B cell (primary cell): ENCODE results near the gene ATF7IP2. TPM values are rescaled to one million over a fixed set of nuclear protein-coding genes. Genes with fewer than 3 reads are reported as not detected.
"Not testable (repeated sequence)": the region's sequence is repeated elsewhere in the genome, so short reads cannot be mapped to it uniquely, and the experiment has no call there.

Experiments used
- ATAC-seq: fragments of 200-7000 bp; cut with Tn5 transposase; one replicate; pipeline ENCODE4 v1.10.0; 2021; ENCODE audit warnings: low read depth, mild to moderate bottlenecking, moderate number of reproducible peaks, moderate library complexity
- CTCF ChIA-PET: fragments of 350-600 bp; sonication (Branson Sonifier 250); formaldehyde crosslinking; loops from one replicate; lab custom pipeline; 2021; ENCODE audit warnings: antibody characterized with exemption, inconsistent platforms; lab: Charles Lee
- POLR2A ChIA-PET: fragments of 350-600 bp; sonication (Branson Sonifier 250); formaldehyde crosslinking; loops from one replicate; lab custom pipeline; 2021; ENCODE audit warnings: antibody characterized with exemption; lab: Charles Lee
- DNase-seq: peaks from one replicate; pipeline ENCODE4 v3.0.0; 2013
- H2AFZ ChIP-seq: 2 replicates; pipeline ENCODE4 v1.6.1; 2012; ENCODE audit warnings: mild to moderate bottlenecking, low read depth, low read length; ENCODE audit not compliant: insufficient read depth, poor library complexity, severe bottlenecking
- H3K27ac ChIP-seq, 2 donors: 1 replicate in 1 of 2; 2 replicates in 1 of 2; pipeline ENCODE4 v1.5.1; 2012 to 2013; ENCODE audit warnings: low read length in 2 of 2, mild to moderate bottlenecking in 2 of 2, moderate library complexity in 1 of 2
- H3K27me3 ChIP-seq, 4 experiments: fragments of 200-600 bp in 1 of 4; sonication (generic) in 1 of 4; replicated peaks in 1 of 4; 1 replicate in 2 of 4; 2 replicates in 2 of 4; pipeline versions ENCODE4 v1.6.1 to v1.7.0; 2013 to 2016; ENCODE audit warnings: low read length in 3 of 4, mild to moderate bottlenecking in 2 of 4, mixed read lengths in 1 of 4, moderate library complexity in 1 of 4; ENCODE audit not compliant: insufficient read depth in 4 of 4, control insufficient read depth in 3 of 4; ENCODE audit errors: control extremely low read depth in 1 of 4
- H3K36me3 ChIP-seq, 2 experiments: replicated peaks in 1 of 2; 1 replicate in 1 of 2; 2 replicates in 1 of 2; pipeline versions ENCODE4 v1.6.1 to v1.7.1; 2013; ENCODE audit warnings: low read length in 1 of 2; ENCODE audit not compliant: insufficient read depth in 2 of 2, control insufficient read depth in 1 of 2; ENCODE audit errors: control extremely low read depth in 1 of 2, extremely low read depth in 1 of 2
- H3K4me1 ChIP-seq, 2 donors: fragments of 200-600 bp in 1 of 2; sonication (generic) in 1 of 2; 1 replicate in 1 of 2; 2 replicates in 1 of 2; pipeline versions ENCODE4 v1.5.1 to v1.6.1; 2013 to 2017; ENCODE audit warnings: low read length in 2 of 2; ENCODE audit not compliant: control insufficient read depth in 2 of 2, insufficient read depth in 2 of 2
- H3K4me2 ChIP-seq: replicated peaks from 2 replicates; pipeline ENCODE3; 2012; ENCODE audit warnings: mild to moderate bottlenecking, low read depth, low read length; ENCODE audit not compliant: poor library complexity, severe bottlenecking
- H3K4me3 ChIP-seq, 5 experiments: fragments of 200-600 bp in 1 of 5; sonication (generic) in 1 of 5; 1 replicate in 3 of 5; 2 replicates in 2 of 5; pipeline versions ENCODE4 v1.5.1 to v1.7.0; 2011 to 2016; ENCODE audit warnings: low read length in 4 of 5, mild to moderate bottlenecking in 4 of 5, low read depth in 2 of 5, control low read depth in 1 of 5, moderate library complexity in 1 of 5; ENCODE audit not compliant: insufficient read depth in 1 of 5; ENCODE audit errors: control extremely low read depth in 1 of 5, extremely low read depth in 1 of 5
- H3K79me2 ChIP-seq: fragments of 200-600 bp; sonication (generic); one replicate; pipeline ENCODE4 v1.6.0; 2016; ENCODE audit warnings: low read length; ENCODE audit not compliant: control insufficient read depth, insufficient read depth
- H3K9ac ChIP-seq: fragments of 200-600 bp; sonication (generic); 2 replicates; pipeline ENCODE4 v1.6.1; 2017; ENCODE audit warnings: mild to moderate bottlenecking, low read length, moderate library complexity
- H3K9me3 ChIP-seq, 3 donors: one replicate each; pipeline versions ENCODE4 v1.6.1 to v1.7.1; 2013; ENCODE audit warnings: low read length in 2 of 3; ENCODE audit not compliant: control insufficient read depth in 2 of 3, insufficient read depth in 1 of 3; ENCODE audit errors: control extremely low read depth in 1 of 3
- H4K20me1 ChIP-seq: 2 replicates; pipeline ENCODE4 v1.6.0; 2012; ENCODE audit warnings: mild to moderate bottlenecking, low read length; ENCODE audit not compliant: insufficient read depth, control insufficient read depth, poor library complexity, severe bottlenecking
- H3K27ac Mint-ChIP-seq: one replicate; pipeline ENCODE4 v1.8.0; 2021; ENCODE audit warnings: mixed read lengths
- H3K27me3 Mint-ChIP-seq: one replicate; pipeline ENCODE4 v1.8.0; 2021; ENCODE audit warnings: mixed read lengths
- H3K4me1 Mint-ChIP-seq: one replicate; pipeline ENCODE4 v1.8.0; 2021; ENCODE audit warnings: mixed read lengths
- H3K4me3 Mint-ChIP-seq: one replicate; pipeline ENCODE4 v1.8.0; 2021; ENCODE audit warnings: mixed read lengths
- H3K9me3 Mint-ChIP-seq: one replicate; pipeline ENCODE4 v1.8.0; 2022; ENCODE audit warnings: mixed read lengths; ENCODE audit not compliant: insufficient read depth
- EZH2 ChIP-seq: IDR thresholded peaks from 2 replicates; pipeline ENCODE4 v1.6.1; 2012; ENCODE audit warnings: borderline replicate concordance, low read depth, mild to moderate bottlenecking, moderate library complexity, low read length; ENCODE audit not compliant: insufficient read depth, poor library complexity, severe bottlenecking
- WGBS: methylation state at CpG from one replicate; pipeline ENCODE4 v1.1.5; 2013; ENCODE audit warnings: missing lambda C conversion rate; ENCODE audit not compliant: insufficient coverage; 5-methylcytosine and 5-hydroxymethylcytosine counted together
- intact Hi-C: fragments of 100-400 bp; cut with micrococcal nuclease; formaldehyde crosslinking; loops from one replicate; pipeline ENCODE4 v1.10.0; 2022
- polyA plus RNA-seq: library from polyadenylated mRNA; depleted of rRNA; stranded (reverse); fragments of >200 nt; gene quantifications from 2 replicates; pipeline ENCODE4 v1.2.3, GENCODE V29; 2012
- total RNA-seq, 2 donors: library from RNA; stranded (reverse); fragments of 120-200 nt in 1 of 2; gene quantifications; 1 replicate in 1 of 2; 2 replicates in 1 of 2; pipeline versions ENCODE4 v1.2.3 to v1.2.4, GENCODE V29; 2013 to 2022
- TF ChIP-seq, protein P1 (sequence below): fragments of 200-600 bp; IDR thresholded peaks from one replicate; pipeline ENCODE4 v1.8.0; 2022; ENCODE audit warnings: antibody characterized with exemption, mild to moderate bottlenecking

ATF7IP2 gene
- total and polyA plus RNA-seq, 2 donors (not counting 1 experiment from before 2014, with no cell fraction given), result 67.5 to 105 TPM

DNA sequence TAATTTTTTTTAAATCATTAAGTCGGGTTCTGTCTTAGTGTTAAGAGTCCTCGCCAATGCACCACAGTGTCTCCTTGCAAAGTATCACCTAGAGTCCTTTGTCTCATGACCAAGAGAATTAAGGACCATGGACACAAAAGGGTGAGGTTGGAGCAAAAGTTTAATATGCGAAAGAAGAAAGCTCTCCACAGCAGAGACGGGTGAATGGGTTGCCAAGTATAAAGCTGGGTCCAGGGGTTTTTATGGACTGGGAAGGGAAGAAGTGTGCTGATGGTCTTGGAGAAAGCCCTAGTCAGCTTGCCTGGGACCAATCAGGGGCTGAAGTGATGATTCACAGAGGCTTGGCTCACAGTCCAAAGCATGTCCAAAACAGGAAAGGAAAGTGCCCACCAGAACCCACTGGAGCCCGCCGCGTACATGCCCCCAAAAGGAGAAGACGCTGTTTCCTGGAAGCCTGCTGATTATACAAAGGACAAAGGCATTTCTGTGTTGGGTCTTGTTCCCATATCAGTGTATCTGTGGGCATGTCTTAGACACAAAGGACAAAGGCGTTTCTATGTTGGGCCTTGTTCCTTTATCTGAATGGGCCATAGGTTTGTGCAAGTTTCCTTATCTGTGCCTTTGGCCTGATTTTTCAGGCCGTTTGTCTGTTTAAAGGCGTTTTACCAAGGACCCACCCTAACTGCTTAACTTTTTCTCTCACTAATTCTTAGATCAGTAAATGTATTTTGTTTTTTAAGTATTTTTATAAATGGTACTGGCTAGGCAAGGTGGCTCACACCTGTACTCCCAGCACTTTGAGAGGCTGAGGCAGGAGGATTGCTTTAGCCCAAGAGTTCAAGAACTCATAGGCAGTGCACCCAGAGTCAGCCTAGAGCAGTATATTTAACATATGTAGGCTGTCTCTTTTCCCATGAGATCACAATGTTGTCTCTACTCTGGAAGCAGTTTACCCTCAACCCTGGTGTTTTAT, 28.7 kb upstream of the ATF7IP2 start:
- Mint-ChIP-seq H3K4me3 (no peak overlapping the region), H3K9me3 (peaks cover 5% of the 10 kb centered on the region), H3K27me3 (no peaks in the 10 kb centered on the region), H3K4me1 (peaks cover 4% of the 10 kb centered on the region), H3K27ac (no peak overlapping the region)
- Histone ChIP-seq H3K27ac (no peak overlapping the region), H3K36me3 (no peaks in the 10 kb centered on the region), H3K4me1 (peaks cover 5 to 6% of the 10 kb centered on the region in 2 donors), H3K4me2 (no peak overlapping the region), H2AFZ (no peak overlapping the region), H3K27me3 (no peaks in the 10 kb centered on the region), H3K9me3 (peaks cover 0 to 22% (median 1%) of the 10 kb centered on the region in 3 donors), H3K9ac (no peak overlapping the region), H3K79me2 (no peaks in the 10 kb centered on the region), H3K4me3 (no peak overlapping the region), H4K20me1 (no peaks in the 10 kb centered on the region)
- DNase-seq (no peak), ATAC-seq (no peak)
- ChIA-PET POLR2A (no interaction called here), CTCF (no interaction called here)
- WGBS, result 95% methylated on average over 7 of the region's 11 CpGs
- TF ChIP-seq EZH2, result no peak
- TF ChIP-seq, protein P1, sequence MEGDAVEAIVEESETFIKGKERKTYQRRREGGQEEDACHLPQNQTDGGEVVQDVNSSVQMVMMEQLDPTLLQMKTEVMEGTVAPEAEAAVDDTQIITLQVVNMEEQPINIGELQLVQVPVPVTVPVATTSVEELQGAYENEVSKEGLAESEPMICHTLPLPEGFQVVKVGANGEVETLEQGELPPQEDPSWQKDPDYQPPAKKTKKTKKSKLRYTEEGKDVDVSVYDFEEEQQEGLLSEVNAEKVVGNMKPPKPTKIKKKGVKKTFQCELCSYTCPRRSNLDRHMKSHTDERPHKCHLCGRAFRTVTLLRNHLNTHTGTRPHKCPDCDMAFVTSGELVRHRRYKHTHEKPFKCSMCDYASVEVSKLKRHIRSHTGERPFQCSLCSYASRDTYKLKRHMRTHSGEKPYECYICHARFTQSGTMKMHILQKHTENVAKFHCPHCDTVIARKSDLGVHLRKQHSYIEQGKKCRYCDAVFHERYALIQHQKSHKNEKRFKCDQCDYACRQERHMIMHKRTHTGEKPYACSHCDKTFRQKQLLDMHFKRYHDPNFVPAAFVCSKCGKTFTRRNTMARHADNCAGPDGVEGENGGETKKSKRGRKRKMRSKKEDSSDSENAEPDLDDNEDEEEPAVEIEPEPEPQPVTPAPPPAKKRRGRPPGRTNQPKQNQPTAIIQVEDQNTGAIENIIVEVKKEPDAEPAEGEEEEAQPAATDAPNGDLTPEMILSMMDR, result no peak
- intact Hi-C loops, result no loop called here

DNA sequence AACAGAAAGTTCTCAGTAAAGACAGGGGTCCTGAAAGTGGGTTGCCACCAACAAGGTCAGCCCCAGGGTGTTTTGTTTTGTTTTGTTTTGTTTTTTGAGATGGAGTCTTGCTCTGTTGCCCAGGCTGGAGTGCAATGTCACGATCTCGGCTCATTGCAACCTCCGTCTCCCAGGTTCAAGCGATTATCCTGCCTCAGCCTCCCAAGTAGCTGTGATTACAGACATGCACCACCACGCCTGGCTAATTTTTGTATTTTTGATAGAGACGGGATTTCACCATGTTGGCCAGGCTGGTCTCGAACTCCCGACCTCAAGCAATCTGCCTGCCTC, 24.1 kb upstream of the ATF7IP2 start:
- Mint-ChIP-seq H3K27ac (peak overlapping the region; percentile 84), H3K4me1 (peaks cover 11% of the 10 kb centered on the region), H3K4me3 (peak overlapping the region; percentile 54)
- Histone ChIP-seq H3K9ac (peak overlapping the region; percentile 29), H3K4me1 (peaks cover 14 to 15% of the 10 kb centered on the region in 2 donors), H3K4me2 (peak overlapping the region; percentile 75), H3K27ac (peak overlapping the region in 1 of 2 donors; percentile 4), H2AFZ (peak overlapping the region; percentile 43), H3K4me3 (peak overlapping the region in 1 of 5 experiments; percentile 16)
- H3K27me3 Mint-ChIP-seq, H3K79me2 ChIP-seq, ATAC-seq, DNase-seq, H3K27me3 ChIP-seq, H3K36me3 ChIP-seq, H3K9me3 Mint-ChIP-seq, H4K20me1 ChIP-seq, H3K9me3 ChIP-seq: not testable (repeated sequence)
- WGBS, result 96% methylated on average over 7 of the region's 8 CpGs
- intact Hi-C loops, result loop anchor here (1.0 to 2.0 kb wide), 2 partner anchors 25 to 32 kb away; partner anchors contain the start of gene ATF7IP2
- POLR2A ChIA-PET, result interaction anchor here (0.7 to 1.4 kb wide), 2 partner anchors 23 to 31 kb away, joined by 6 to 9 read pairs; no protein-coding TSS in a partner anchor
- CTCF ChIA-PET, result interaction anchor here (0.6 to 1.9 kb wide), 4 partner anchors 9 to 48 kb away, joined by 3 to 6 read pairs (median 4); partner anchors contain the start of gene ATF7IP2
